Measurements from ENCODE around the gene CXADR. TPM values are rescaled to one million over a fixed set of nuclear protein-coding genes. Genes with fewer than 3 reads are reported as not detected.
A peak's percentile ranks its signal among the peaks of the same experiment; 100 is the strongest.
"Not testable (repeated sequence)": the region's sequence is repeated elsewhere in the genome, so short reads cannot be mapped to it uniquely, and the experiment has no call there.

The CXADR gene
- total RNA-seq, 2 experiments from 2014 or later = 0.08 to 0.28 TPM

DNA sequence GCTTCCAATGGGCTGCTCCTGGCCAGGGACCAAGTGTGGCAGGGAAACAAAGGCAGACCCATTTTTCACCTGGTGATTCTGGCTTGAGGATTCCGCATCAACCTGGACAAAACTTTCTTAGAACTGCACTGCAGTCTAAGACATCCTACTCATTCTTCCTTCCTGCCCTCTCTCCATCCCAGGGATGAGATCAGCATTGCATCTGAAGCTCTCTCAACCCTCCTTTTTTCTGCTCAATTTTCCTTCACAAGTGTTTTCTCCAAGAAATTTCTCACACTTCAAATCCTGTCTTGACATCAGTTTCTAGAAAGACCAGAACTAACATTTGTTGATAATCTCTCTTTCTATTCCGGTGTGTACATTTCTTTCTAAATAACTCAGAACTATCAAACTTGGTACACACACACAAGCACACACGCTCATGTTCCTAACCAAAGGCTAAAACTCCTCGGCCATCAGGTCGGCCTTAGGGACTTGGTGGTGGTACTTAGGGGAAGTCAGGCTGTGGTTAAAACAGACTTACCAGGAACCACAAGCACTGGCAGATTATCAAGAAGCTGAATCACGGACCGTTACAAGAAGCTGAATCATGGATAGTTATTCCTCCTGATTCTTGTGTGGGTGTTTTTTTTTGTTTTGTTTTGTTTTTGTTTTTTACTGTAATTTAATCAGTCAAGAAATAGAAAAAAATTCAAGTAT, 21.0 kb upstream of the CXADR start:
- no peak overlapping the region for H3K27ac Mint-ChIP-seq
- no peak overlapping the region for H3K4me3 Mint-ChIP-seq
- H3K36me3 Mint-ChIP-seq = no peaks in the 10 kb centered on the region
- ATAC-seq (ENCODE audit: low read depth) (no peak), DNase-seq (no peak)
- peaks cover 22% of the 10 kb centered on the region for H3K27me3 Mint-ChIP-seq
- H3K4me1 Mint-ChIP-seq = peaks cover 7% of the 10 kb centered on the region
- POLR2A ChIA-PET = no interaction called here
- no peaks in the 10 kb centered on the region for H3K9me3 Mint-ChIP-seq

DNA sequence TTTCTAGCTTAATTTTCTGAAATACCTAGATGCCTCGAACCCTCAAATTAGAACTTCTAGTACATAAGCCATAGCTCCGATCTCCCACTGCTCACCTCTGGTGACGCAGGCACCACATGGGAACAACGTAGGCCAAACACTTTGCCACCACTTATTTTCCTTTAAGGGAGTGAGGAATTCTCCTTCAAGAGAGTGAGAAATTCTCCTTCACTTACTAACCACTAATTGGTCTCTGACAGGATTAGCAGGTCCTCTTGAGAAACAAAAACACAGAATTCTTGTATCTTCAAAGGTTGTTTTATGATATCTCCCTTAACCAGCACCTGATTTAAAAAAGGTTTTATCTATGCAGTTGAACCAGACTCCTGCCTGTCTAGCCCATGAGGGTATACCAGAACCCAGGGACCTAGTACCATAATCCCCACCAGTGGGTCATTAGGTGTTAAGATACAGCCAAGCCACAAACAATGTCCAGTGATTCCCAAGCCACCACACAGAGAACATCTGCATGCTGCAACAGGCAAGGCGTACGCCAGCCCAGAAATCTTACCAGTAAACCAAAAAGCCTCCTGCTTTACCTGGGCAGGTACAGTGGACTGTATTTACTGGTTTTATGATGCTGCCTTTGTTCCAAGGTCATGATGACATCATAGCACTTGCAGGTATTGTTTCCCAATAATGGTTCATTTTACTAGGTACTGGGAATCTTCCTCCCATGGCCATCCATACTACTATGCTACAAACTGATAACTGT, 20.3 kb upstream of the CXADR start:
- Mint-ChIP-seq H3K4me1 (peaks cover 7% of the 10 kb centered on the region), H3K9me3 (no peaks in the 10 kb centered on the region), H3K4me3 (no peak overlapping the region), H3K27me3 (peaks cover 27% of the 10 kb centered on the region), H3K27ac (no peak overlapping the region), H3K36me3 (no peaks in the 10 kb centered on the region)
- ATAC-seq (ENCODE audit: low read depth) = no peak
- POLR2A ChIA-PET = no interaction called here
- no peak for DNase-seq

DNA sequence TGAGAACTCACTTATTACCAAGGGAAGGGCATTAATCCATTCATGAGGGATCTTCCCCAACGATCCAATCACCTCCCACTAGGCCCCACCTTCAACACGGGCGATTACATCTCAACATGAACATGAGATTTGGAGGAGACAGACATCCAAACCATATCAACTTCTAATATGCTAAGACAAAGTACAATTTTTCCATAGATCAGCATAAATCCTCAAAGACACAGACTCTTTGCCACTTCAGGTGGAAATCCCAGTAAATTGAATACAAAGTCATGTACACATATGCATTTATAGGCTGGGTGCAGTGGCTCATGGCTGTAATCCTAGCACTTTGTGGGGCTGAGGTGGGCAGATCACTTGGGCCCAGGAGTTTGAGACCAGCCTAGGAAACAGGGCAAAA, 18.8 kb upstream of the CXADR start:
- Mint-ChIP-seq H3K27ac (no peak overlapping the region), H3K9me3 (no peaks in the 10 kb centered on the region), H3K27me3 (peaks cover 27% of the 10 kb centered on the region), H3K36me3 (no peaks in the 10 kb centered on the region), H3K4me1 (peaks cover 4% of the 10 kb centered on the region), H3K4me3 (no peak overlapping the region)
- no peak for DNase-seq
- ATAC-seq (ENCODE audit: low read depth) = no peak
- POLR2A ChIA-PET = no interaction called here

DNA sequence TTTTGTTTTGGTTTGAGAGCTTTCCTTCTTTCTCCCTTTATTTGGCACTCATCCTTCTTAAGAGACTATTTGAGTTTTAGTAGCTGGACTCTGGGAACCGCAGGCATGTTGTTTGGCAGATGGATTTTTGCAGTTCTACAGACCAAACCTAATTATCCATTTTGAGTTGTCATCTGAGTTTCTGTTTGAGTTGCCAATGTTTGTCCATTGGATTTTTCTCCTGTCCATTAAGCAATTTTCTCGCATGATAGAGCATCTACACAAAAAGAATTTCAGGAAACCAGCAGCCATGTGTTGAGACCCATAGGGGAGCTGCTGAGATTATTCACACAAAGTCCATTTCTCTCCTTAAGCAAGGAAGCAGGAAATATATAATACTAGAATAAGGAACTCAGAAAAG, 17.2 kb upstream of the CXADR start:
- no peak for ATAC-seq (ENCODE audit: low read depth)
- POLR2A ChIA-PET = no interaction called here
- H3K9me3 Mint-ChIP-seq = no peaks in the 10 kb centered on the region

DNA sequence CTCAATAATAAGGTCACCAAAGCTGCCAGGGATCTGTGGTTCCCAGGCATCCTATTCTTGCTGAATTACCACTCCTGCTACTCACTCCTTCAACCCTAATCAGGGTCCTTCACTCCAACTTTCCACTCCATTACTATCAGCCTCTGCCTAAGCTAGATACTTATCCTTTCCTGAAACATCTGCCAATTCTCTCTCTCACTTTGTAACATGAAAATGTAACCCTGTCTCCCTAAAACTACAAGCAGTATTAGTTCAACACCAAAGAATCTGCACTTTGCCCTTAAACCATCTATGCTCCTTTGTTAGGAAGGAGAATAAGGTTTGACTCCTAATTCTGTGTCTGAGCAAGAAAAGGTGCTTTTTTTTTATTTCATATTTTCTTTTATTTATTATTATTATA, 15.5 kb upstream of the CXADR start:
- peaks cover 1% of the 10 kb centered on the region for H3K4me1 Mint-ChIP-seq
- no peak overlapping the region for H3K27ac Mint-ChIP-seq
- H3K4me3 Mint-ChIP-seq = no peak overlapping the region
- H3K36me3 Mint-ChIP-seq = no peaks in the 10 kb centered on the region
- DNase-seq = no peak
- no peak for ATAC-seq (ENCODE audit: low read depth)
- no peaks in the 10 kb centered on the region for H3K9me3 Mint-ChIP-seq
- H3K27me3 Mint-ChIP-seq = peaks cover 26% of the 10 kb centered on the region
- POLR2A ChIA-PET = no interaction called here

More for the DNA sequence above, 17.2 kb upstream of the CXADR start:
- peaks cover 1% of the 10 kb centered on the region for H3K4me1 Mint-ChIP-seq
- DNase-seq = no peak
- H3K36me3 Mint-ChIP-seq = no peaks in the 10 kb centered on the region
- H3K27me3 Mint-ChIP-seq = peaks cover 27% of the 10 kb centered on the region
- no peak overlapping the region for H3K27ac Mint-ChIP-seq
- H3K4me3 Mint-ChIP-seq = no peak overlapping the region

DNA sequence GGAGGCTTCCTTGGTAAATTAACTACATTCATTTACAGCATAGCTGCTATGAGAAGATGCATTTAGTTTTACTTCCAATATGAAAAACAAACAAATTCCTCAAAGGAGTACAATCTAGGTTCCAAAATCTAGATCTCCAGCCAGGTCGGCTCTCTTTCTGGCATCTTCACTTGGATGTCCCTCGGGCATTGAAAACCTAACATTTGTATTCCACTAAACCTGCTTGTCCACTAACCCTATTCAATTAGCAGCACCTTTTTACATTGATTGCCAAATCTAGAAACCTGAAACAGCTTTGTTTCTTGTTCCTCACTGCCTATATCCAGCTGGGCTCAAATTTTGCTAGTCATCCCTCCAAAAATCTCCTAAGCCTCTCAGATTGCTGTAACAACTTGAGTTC, 14.3 kb upstream of the CXADR start:
- no peaks in the 10 kb centered on the region for H3K36me3 Mint-ChIP-seq
- H3K9me3 Mint-ChIP-seq = no peaks in the 10 kb centered on the region
- H3K27ac Mint-ChIP-seq = no peak overlapping the region
- DNase-seq (no peak), ATAC-seq (ENCODE audit: low read depth) (no peak)
- H3K4me1 Mint-ChIP-seq = no peaks in the 10 kb centered on the region
- POLR2A ChIA-PET = no interaction called here
- peaks cover 24% of the 10 kb centered on the region for H3K27me3 Mint-ChIP-seq
- H3K4me3 Mint-ChIP-seq = no peak overlapping the region

DNA sequence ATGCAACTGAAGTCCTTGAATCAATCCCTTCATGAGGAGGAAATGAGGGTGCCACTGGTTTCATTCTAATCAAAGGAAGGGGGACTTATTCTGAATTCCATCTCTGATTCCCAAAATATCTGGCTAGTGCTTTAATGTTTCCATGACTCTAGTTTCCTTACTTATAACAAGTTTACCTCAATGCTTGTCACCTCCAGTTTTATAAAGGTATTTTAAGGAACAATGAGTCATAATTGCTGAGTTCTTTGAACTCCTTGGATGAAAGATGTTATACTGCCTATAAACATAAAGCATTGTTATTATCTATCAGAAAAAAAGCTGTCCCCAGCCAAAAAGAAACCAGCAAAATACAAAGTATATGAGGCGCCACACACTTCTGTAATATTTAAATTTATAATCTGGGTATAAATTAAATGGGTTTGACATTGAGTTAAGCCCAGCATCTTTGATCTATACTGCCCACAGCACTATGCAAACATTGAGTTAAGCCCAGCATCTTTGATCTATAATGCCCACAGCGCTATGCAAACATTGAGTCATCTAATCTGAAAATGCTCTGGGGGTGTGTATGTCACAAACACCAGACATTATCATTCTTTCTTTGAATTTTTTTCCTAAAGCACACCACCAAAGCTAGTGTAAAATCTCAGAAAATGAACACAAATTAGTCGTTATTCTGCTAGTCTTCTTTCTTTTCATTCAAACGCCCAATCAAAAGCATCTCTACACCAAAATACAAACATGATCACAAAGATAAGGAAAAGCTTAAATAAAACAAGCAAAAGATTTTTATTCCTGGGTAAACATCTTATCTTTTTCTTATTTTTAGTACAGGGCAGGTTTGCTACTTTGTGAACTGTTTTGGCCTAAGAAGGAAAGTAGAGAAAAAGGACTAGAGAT, 11.5 kb upstream of the CXADR start:
- H3K9me3 Mint-ChIP-seq = no peaks in the 10 kb centered on the region
- peaks cover 7% of the 10 kb centered on the region for H3K27me3 Mint-ChIP-seq
- no peaks in the 10 kb centered on the region for H3K36me3 Mint-ChIP-seq
- ATAC-seq (ENCODE audit: low read depth) (no peak), DNase-seq (no peak)
- no peaks in the 10 kb centered on the region for H3K4me1 Mint-ChIP-seq
- POLR2A ChIA-PET = no interaction called here
- H3K27ac Mint-ChIP-seq = no peak overlapping the region
- no peak overlapping the region for H3K4me3 Mint-ChIP-seq

DNA sequence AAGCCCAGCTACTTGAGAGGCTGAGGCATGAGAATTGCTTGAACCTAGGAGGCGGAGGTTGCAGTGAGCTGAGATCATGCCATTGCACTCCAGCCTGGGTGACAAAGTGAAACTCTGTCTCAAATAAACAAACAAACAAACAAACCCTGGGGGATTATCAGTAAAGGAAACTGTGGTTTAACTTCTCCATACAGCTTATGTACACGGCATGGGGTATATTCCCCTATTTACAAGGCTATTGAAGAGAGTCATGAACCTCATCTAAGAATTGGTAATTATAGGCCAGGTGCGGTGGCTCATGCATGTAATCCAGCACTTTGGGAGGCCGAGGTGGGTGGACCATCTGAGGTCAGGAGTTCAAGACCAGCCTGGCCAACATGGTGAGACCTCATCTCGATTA, 9.9 kb upstream of the CXADR start:
- ATAC-seq (ENCODE audit: low read depth); H3K9me3 Mint-ChIP-seq; H3K4me3 Mint-ChIP-seq; H3K27ac Mint-ChIP-seq; H3K36me3 Mint-ChIP-seq; POLR2A ChIA-PET; H3K27me3 Mint-ChIP-seq; H3K4me1 Mint-ChIP-seq; DNase-seq: not testable (repeated sequence)

DNA sequence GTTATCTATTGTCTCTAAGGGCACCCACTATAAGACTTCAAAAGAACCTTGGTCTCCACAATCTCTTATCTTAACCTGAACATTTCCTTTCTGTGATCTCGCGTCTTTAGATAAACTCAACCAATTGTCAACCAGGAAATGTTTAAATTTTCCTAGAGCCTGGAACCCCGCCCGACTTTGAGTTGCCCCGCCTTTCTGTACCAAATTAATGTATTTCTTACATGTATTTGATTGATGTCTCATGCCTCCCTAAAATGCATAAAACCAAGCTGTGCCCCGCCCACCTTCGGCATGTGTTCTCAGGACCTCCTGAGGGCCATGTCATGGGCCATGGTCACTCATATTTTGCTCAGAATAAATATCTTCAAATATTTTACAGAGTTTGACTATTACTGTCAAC, 5.9 kb upstream of the CXADR start:
- H3K4me3 Mint-ChIP-seq = no peak overlapping the region
- peaks cover 5% of the 10 kb centered on the region for H3K9me3 Mint-ChIP-seq
- no peaks in the 10 kb centered on the region for H3K36me3 Mint-ChIP-seq
- ATAC-seq (ENCODE audit: low read depth) (no peak), DNase-seq (no peak)
- H3K27ac Mint-ChIP-seq = no peak overlapping the region
- peaks cover 7% of the 10 kb centered on the region for H3K27me3 Mint-ChIP-seq
- POLR2A ChIA-PET = no interaction called here
- peaks cover under 1% of the 10 kb centered on the region for H3K4me1 Mint-ChIP-seq

DNA sequence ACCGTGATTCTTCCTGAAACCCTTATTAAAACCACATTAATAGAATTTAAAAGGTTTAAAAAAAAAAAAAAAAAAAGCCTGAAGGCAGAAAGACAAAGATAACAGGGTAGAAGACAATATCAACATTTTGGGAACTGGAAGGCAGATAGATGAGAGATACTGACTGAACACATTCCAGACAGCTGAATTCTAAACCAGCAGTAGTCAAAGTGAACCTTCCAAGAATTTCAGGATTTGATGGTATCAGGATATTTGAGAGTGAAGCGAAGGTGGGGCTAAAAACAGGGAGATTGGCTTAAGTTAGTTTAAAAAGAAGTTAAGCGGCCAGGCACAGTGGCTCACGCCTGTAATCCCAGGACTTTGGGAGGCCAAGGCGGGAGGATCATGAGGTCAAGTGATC, 5.3 kb upstream of the CXADR start:
- POLR2A ChIA-PET = no interaction called here
- Mint-ChIP-seq H3K9me3 (peaks cover 5% of the 10 kb centered on the region), H3K27ac (no peak overlapping the region), H3K4me3 (no peak overlapping the region), H3K27me3 (peaks cover 11% of the 10 kb centered on the region), H3K36me3 (no peaks in the 10 kb centered on the region), H3K4me1 (peaks cover 5% of the 10 kb centered on the region)
- DNase-seq (no peak), ATAC-seq (ENCODE audit: low read depth) (no peak)

DNA sequence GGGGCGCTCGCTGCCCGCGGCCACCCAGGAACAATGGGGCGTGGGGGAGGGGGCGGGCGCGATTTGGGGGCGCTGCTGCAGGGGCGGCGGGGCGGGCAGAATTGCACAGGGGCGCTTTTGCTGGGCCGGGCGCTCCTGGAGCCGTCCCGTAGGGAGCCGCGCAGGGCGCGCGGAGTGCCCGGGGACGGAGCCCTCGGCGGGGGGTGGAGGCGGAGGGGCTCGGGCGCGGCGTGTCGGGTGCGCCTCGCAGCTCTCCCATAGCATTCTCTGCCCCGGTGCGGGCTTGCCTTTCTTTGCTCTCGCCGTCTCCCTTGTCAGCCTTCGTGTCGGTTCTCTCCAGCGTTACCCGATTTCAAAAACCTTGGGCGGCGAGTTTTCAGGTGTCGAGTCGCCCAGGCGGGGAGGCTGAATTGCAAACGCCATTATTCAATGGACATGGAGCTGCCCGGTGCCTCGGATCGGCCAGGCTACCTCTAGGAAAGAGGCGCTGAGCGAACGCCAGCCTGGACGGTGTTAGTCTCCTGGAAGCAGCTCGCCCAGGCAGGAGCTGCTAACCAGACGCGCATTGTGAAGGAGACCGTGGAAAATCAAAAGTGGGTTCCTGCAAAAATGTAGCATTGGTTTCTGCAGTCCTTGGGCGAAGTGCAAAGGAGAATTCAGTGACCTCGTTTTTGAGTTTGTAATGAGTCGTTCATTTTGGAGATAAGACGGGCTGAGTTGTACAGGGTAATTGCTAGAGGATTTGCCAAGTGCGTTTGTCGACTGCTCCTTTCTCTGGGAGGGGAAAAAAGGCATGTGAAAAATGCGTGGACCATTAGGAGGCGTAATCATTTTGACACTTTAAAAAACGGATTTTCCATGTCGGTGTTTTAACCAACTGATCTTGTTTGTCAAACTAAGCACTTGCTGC, 626 bp downstream of the CXADR start:
- H3K27me3 Mint-ChIP-seq = peaks cover 43% of the 10 kb centered on the region
- DNase-seq (peak; percentile 50), ATAC-seq (ENCODE audit: low read depth) (peak; percentile 39)
- H3K36me3 Mint-ChIP-seq = no peaks in the 10 kb centered on the region
- no peaks in the 10 kb centered on the region for H3K9me3 Mint-ChIP-seq
- peak overlapping the region; percentile 85 for H3K4me3 Mint-ChIP-seq
- H3K4me1 Mint-ChIP-seq = peaks cover 15% of the 10 kb centered on the region
- POLR2A ChIA-PET = no interaction called here
- H3K27ac Mint-ChIP-seq = no peak overlapping the region

DNA sequence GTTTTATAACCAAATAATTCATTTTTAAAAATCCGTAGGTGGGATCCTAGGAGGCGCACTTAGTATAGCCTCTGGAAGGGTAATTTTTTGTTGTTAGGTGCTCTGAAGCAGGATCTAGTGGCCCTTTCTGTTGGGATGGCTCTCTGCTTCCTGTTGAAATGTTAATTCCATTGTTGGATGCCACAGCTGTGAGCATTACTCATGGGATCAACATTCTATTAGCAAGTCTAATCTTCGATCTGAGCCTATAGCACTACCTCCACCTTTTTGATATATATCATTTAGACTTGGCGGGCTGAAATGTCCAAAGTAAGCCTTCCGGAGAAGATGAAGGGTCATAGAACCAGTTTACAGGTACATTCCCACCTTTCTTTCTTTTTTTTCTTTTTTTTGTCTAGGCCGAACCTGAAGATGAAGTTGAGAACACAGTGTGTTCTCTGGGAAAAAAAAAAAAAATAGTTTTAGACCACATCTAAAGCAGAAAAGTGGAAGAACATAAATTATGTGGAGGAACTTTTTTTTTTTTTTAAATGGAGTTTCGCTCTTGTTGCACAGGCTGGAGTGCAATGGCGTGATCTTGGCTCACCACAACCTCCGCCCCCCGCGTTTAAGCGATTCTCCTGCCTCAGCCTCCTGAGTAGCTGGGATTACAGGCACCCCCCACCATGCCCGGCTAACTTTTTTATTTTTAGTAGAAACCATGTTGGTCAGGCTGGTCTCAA, 1.4 kb downstream of the CXADR start:
- ATAC-seq (ENCODE audit: low read depth) = no peak
- H3K27me3 Mint-ChIP-seq = peaks cover 43% of the 10 kb centered on the region
- POLR2A ChIA-PET = no interaction called here

More for the DNA sequence above, 1.4 kb downstream of the CXADR start:
- Mint-ChIP-seq H3K4me1 (peaks cover 15% of the 10 kb centered on the region), H3K9me3 (no peaks in the 10 kb centered on the region), H3K27ac (no peak overlapping the region), H3K36me3 (no peaks in the 10 kb centered on the region), H3K4me3 (peak overlapping the region; percentile 85)
- no peak for DNase-seq

Data from activated naive CD8-positive, alpha-beta T cell treated with anti-CD3 and anti-CD28 coated beads, Interleukin-2, amount 10 ng/mL, durations not matched to agents 7 days and 5 days (primary cell).